Activated naive CD8-positive, alpha-beta T cell treated with anti-CD3 and anti-CD28 coated beads, Interleukin-2, amount 10 ng/mL, durations not matched to agents 7 days and 5 days (primary cell): Measurements from ENCODE around the gene COL2A1. TPM values are rescaled to one million over a fixed set of nuclear protein-coding genes. Genes with fewer than 3 reads are reported as not detected.

ENCODE experiments used
- ATAC-seq: fragments of 150-1000 bp; cut with Tn5 transposase; one replicate; pipeline ENCODE4 v1.10.0; 2021; ENCODE audit warnings: low read depth, moderate library complexity
- POLR2A ChIA-PET: fragments of 350-600 bp; sonication (Branson Sonifier 250); formaldehyde crosslinking; loops from one replicate; lab custom pipeline; 2021; ENCODE audit warnings: antibody characterized with exemption; lab: Charles Lee
- DNase-seq: peaks from one replicate; pipeline ENCODE4 v3.0.0; 2021
- H3K27ac Mint-ChIP-seq: one replicate; pipeline ENCODE4 v1.8.0; 2022; ENCODE audit warnings: mild to moderate bottlenecking, mixed read lengths
- H3K27me3 Mint-ChIP-seq: one replicate; pipeline ENCODE4 v1.8.0; 2022; ENCODE audit warnings: mild to moderate bottlenecking, moderate library complexity, mixed read lengths
- H3K36me3 Mint-ChIP-seq: one replicate; pipeline ENCODE4 v1.8.0; 2021; ENCODE audit warnings: mild to moderate bottlenecking, mixed read lengths
- H3K4me1 Mint-ChIP-seq: one replicate; pipeline ENCODE4 v1.8.0; 2021; ENCODE audit warnings: mixed read lengths
- H3K4me3 Mint-ChIP-seq: one replicate; pipeline ENCODE4 v1.8.0; 2022; ENCODE audit warnings: mild to moderate bottlenecking, moderate library complexity, mixed read lengths
- H3K9me3 Mint-ChIP-seq: one replicate; pipeline ENCODE4 v1.8.0; 2021; ENCODE audit warnings: mixed read lengths
- total RNA-seq, 2 experiments: library from RNA; stranded (reverse); gene quantifications; one replicate each; pipeline ENCODE4 v1.2.3, GENCODE V29; 2021

Gene COL2A1
- total RNA-seq, 2 experiments from 2014 or later: not detected

DNA sequence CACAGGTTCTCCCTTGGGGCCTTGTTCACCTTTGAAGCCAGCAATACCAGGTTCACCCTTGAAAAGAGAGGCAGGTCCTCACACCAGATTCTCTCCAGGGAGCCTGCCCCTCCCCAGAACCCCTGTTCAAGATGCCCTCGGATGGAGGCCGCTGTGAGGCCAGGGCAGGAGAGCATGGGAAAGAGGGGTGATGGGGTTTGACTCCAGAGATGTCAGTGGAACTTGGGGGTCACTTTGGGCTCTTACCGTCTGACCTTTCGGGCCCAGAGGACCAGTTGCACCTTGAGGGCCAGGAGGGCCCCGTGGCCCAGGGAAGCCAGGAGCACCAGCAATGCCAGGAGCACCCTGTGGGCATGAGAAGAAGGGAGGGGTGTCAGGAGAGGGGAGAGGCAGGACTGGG lies 17.4 kb downstream of the COL2A1 start:
- no peak for ATAC-seq

DNA sequence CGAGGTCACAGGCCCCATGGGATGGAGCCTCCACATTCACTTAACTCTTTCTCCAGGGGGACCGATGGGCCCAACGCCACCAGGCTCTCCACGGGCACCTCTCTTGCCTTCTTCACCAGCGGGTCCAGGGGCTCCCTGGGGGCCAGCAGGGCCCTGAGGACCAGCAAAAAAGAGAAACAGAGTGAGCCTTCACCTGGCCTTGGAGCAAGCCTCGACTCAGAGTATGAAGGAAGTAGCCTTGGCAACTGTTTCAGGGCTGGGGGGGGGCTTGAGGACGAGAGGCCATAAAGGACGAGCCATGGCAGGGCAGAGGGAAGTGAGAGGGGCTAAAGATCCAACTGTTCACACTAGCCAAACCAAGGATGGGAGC lies 18.0 kb downstream of the COL2A1 start:
- Mint-ChIP-seq H3K9me3 (no peaks in the 10 kb centered on the region), H3K27me3 (peaks cover 38% of the 10 kb centered on the region), H3K36me3 (no peaks in the 10 kb centered on the region), H3K4me1 (peaks cover 19% of the 10 kb centered on the region), H3K4me3 (no peak overlapping the region), H3K27ac (no peak overlapping the region)
- no peak for DNase-seq
- no peak for ATAC-seq
- POLR2A ChIA-PET: no interaction called here

More for the DNA sequence above, 17.4 kb downstream of the COL2A1 start:
- peak overlapping the region; percentile 47 for H3K27ac Mint-ChIP-seq
- POLR2A ChIA-PET: no interaction called here
- H3K27me3 Mint-ChIP-seq: peaks cover 42% of the 10 kb centered on the region
- H3K4me3 Mint-ChIP-seq: no peak overlapping the region
- H3K4me1 Mint-ChIP-seq: peaks cover 21% of the 10 kb centered on the region
- no peak for DNase-seq
- H3K9me3 Mint-ChIP-seq: no peaks in the 10 kb centered on the region
- no peaks in the 10 kb centered on the region for H3K36me3 Mint-ChIP-seq

DNA sequence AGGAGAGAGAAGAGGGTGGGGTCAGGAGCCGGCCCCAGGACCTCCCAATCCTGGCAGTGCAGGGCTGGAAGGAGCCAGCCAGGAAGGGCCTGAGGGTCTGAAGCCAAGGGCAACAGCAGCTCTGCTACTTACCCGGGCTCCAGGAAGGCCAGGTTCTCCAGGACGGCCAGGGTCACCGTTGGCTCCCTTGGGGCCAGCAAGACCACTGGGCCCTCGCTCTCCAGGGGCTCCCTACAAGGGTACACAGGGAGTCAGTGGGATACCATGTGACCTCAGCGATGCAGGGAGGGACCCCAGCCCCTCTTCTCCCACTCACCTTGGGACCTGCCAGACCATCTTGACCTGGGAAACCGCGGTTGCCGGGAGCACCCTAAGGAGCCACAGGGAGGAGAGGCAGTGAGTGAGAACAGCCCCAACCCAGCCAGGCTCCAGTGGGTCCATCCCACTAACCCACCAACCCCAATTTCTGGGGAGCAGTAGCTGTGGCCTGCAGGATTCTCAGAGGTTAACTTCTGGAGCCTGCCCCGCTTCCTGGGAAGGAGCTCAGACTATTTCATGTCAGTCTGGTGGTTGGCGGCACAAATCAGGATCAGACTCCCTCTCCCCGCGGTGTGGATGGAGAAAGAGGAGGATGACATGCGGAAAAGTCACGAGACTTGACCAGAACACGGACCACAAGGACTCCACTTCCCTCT lies 18.5 kb downstream of the COL2A1 start:
- no peak for ATAC-seq
- Mint-ChIP-seq H3K36me3 (no peaks in the 10 kb centered on the region), H3K27me3 (peaks cover 36% of the 10 kb centered on the region), H3K4me1 (peaks cover 15% of the 10 kb centered on the region), H3K4me3 (no peak overlapping the region), H3K9me3 (no peaks in the 10 kb centered on the region), H3K27ac (no peak overlapping the region)
- POLR2A ChIA-PET: no interaction called here
- DNase-seq: no peak

DNA sequence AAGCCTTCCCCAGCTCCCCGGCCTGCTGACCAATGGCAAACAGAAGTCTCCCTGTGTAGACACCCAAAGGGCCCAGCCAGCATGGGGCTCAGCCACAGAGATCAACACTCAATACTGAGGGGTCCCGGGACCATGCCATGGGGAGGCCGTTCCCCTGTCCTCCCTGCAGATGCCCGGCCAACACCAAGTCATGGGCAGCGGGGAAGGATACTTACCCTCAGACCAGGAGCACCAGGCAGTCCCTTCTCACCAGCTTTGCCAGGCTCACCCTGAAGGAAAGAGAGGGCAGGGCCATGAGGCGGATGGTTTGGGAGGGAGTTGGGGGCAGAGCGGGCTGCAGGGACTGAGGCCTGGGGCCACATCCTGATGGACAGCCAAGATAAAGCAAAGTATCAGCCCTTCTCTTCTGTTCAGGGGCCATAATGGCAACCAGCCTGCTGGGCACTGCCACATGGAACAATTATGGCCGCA lies 19.9 kb downstream of the COL2A1 start:
- Mint-ChIP-seq H3K27ac (no peak overlapping the region), H3K27me3 (peaks cover 38% of the 10 kb centered on the region), H3K4me1 (peaks cover 3% of the 10 kb centered on the region), H3K4me3 (no peak overlapping the region), H3K9me3 (no peaks in the 10 kb centered on the region), H3K36me3 (no peaks in the 10 kb centered on the region)
- no peak for ATAC-seq
- POLR2A ChIA-PET: no interaction called here
- no peak for DNase-seq

DNA sequence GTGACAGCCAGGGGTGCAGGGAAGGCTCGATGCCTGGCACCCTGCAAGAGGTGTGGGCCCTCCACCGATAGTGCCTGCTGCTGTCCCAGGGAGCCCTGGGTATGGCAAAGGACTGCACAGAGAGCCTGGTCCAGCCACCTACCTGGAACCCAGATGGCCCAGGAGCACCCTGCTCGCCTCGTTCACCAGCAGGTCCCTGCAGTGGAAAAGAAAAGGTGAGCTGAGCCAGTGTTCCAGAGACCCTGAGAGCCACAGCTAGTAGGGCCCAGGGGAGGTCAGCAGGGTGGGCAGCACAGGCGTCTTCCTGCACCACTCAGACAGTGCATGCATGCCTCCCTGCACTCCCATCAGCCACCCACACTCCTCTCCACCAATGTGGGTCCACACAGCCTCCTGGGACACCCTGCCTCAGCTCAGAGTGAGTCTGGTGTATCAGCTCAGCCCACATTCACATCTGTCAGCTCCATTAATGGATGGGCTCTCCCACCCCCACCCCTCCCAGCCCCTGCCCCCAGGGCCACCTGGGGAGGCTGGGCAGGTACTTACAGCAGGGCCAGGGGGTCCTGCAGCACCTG lies 20.6 kb downstream of the COL2A1 start:
- ATAC-seq (no peak), DNase-seq (no peak)
- Mint-ChIP-seq H3K36me3 (no peaks in the 10 kb centered on the region), H3K9me3 (no peaks in the 10 kb centered on the region), H3K27ac (no peak overlapping the region), H3K27me3 (peaks cover 38% of the 10 kb centered on the region), H3K4me1 (no peaks in the 10 kb centered on the region), H3K4me3 (no peak overlapping the region)
- POLR2A ChIA-PET: no interaction called here

DNA sequence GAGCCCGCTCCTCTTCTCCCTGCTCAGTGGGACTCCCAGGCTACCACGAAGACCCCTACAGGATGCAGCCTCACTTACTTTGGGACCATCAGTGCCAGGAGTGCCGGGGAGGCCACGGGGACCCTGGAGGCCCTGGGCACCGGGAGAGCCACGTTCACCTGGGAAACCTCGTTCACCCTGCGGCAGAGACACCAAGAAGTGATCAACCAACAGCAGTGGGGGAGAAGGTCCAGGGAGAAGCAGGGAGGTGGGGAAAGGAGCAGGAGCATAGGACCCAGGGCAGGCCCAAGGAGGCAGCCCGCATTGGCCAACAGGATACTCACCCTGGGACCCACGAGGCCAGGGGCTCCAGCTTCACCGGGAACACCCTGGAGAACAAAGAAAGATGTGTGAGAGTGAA lies 21.5 kb downstream of the COL2A1 start:
- DNase-seq (no peak), ATAC-seq (no peak)
- H3K4me3 Mint-ChIP-seq: no peak overlapping the region
- H3K27ac Mint-ChIP-seq: no peak overlapping the region
- H3K9me3 Mint-ChIP-seq: no peaks in the 10 kb centered on the region
- POLR2A ChIA-PET: no interaction called here
- H3K36me3 Mint-ChIP-seq: no peaks in the 10 kb centered on the region
- H3K27me3 Mint-ChIP-seq: peaks cover 29% of the 10 kb centered on the region
- no peaks in the 10 kb centered on the region for H3K4me1 Mint-ChIP-seq

DNA sequence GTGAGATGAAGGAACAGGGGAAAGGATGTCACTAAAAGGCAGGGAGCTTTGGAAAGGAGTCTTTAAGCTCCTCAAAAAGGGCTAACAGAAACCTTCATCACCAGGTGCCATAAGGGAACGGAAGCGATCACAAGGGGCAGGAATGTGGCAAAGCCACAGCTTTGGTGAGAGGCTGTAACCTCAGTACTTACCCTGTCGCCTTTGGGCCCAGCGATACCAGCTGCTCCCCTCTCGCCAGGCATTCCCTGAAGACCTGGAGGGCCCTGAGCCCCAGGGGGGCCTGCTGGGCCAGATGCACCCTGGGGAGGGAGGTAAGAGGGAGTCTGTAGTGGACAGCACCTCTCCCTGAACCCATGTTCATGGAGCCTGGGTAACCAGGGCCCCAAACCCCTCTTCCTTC lies 22.0 kb downstream of the COL2A1 start:
- Mint-ChIP-seq H3K36me3 (no peaks in the 10 kb centered on the region), H3K4me3 (no peak overlapping the region), H3K9me3 (no peaks in the 10 kb centered on the region), H3K27ac (no peak overlapping the region), H3K4me1 (peaks cover 4% of the 10 kb centered on the region), H3K27me3 (peaks cover 25% of the 10 kb centered on the region)
- ATAC-seq (no peak), DNase-seq (no peak)
- POLR2A ChIA-PET: no interaction called here

DNA sequence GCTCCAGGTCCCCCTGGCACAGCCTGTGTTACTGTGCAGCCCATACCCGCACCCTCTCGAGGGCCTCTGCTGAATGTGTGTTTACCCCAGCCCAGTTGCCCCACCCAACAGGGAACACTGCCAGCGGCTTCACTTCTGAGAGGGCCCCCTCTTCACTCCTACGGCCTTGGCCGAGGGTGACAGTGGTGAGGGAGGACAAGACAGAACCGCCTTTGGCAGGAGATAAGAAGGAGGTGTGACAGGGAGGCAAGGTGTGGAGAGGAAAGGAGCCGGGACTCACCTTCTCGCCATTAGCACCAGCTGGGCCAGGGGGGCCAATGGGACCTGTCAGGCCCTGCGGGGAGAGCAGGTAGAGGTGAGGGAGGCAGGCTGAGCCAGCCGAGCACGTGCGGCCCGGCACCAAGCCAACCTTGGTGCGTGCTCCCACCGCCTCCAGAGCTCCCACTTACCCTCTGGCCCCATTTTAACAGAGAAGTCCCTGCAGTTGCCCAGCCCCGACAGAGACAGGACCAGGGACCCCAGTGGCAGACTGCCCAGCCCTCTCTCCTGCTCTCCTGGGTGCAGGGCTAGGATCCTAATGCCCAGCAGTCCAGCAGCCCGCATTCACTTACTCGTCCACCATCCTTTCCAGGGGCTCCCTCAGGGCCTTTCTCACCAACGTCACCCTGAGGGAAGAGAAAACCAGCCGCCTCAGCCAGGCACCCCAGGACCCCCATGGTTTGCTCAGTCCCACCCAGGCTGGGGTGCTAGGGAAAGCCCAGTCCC lies 22.6 kb downstream of the COL2A1 start:
- no peaks in the 10 kb centered on the region for H3K36me3 Mint-ChIP-seq
- ATAC-seq: no peak
- no peaks in the 10 kb centered on the region for H3K9me3 Mint-ChIP-seq
- peaks cover 4% of the 10 kb centered on the region for H3K4me1 Mint-ChIP-seq
- no peak overlapping the region for H3K4me3 Mint-ChIP-seq
- H3K27ac Mint-ChIP-seq: no peak overlapping the region
- H3K27me3 Mint-ChIP-seq: peaks cover 19% of the 10 kb centered on the region
- POLR2A ChIA-PET: no interaction called here
- no peak for DNase-seq

DNA sequence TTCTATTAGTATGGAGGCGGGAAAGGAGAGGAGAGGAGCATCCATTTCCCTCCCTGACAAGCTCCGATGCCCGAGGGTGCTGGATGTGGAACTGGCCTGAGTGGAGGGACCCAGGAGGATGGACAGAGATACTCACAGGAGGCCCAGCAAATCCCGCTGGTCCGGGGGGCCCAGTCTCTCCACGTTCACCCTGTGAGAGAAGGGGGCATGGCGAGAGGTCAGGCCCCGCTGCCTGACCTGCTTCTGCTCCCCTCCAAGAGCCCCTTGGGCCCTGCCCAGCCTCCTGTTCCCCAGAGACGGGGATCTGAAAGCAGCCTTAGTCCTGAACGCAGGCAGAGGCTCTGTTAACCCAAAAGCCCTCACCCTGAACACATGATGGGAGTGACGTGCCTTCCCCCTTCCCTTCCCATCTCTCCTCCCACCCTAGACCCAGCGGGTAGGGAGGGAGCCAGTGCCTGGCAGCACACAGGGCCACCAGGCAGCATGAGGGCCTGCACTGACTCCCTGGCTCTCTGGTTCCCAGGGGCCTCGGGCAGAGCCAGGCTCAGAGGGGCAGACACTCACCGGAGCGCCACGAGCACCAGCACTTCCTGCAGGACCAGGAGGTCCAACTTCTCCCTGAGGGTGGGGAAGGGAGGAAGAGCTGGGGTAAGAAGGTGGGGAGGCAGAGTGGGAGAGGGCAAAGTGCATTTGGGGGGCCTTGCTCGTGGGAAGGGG lies 23.3 kb downstream of the COL2A1 start:
- POLR2A ChIA-PET: interaction anchor here (1.2 kb wide), 1 partner anchor 9 kb away, joined by 3 read pairs; no protein-coding TSS in a partner anchor
- DNase-seq (no peak), ATAC-seq (no peak)
- peaks cover 4% of the 10 kb centered on the region for H3K4me1 Mint-ChIP-seq
- no peak overlapping the region for H3K4me3 Mint-ChIP-seq
- peaks cover 14% of the 10 kb centered on the region for H3K27me3 Mint-ChIP-seq
- H3K36me3 Mint-ChIP-seq: no peaks in the 10 kb centered on the region
- H3K27ac Mint-ChIP-seq: peak overlapping the region; percentile 25
- H3K9me3 Mint-ChIP-seq: no peaks in the 10 kb centered on the region

DNA sequence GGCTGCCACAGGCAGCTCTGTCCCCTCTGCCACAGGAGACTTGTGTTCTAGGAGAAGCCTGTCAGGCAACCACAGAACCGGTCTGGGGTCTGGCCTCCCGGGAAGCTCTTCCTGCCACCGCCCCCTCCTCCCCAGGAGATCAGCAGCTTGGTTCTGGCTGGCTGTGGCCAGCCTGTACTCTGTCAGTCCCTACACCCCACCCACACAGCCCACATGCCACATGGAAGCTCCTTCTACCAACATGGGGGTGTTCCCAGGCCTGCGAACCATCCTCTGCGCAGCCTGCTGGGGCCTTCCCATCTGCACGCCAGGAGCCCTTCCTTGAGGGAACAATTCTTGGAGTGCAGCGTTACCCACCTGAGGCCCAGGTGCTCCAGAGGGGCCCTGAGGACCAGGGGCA lies 24.1 kb downstream of the COL2A1 start:
- DNase-seq: no peak
- POLR2A ChIA-PET: interaction anchor here (1.2 to 1.6 kb wide), 2 partner anchors 9 to 10 kb away, joined by 3 to 5 read pairs; no protein-coding TSS in a partner anchor
- Mint-ChIP-seq H3K36me3 (no peaks in the 10 kb centered on the region), H3K4me3 (no peak overlapping the region), H3K9me3 (no peaks in the 10 kb centered on the region), H3K4me1 (peaks cover 4% of the 10 kb centered on the region), H3K27ac (no peak overlapping the region), H3K27me3 (peaks cover 16% of the 10 kb centered on the region)
- no peak for ATAC-seq

DNA sequence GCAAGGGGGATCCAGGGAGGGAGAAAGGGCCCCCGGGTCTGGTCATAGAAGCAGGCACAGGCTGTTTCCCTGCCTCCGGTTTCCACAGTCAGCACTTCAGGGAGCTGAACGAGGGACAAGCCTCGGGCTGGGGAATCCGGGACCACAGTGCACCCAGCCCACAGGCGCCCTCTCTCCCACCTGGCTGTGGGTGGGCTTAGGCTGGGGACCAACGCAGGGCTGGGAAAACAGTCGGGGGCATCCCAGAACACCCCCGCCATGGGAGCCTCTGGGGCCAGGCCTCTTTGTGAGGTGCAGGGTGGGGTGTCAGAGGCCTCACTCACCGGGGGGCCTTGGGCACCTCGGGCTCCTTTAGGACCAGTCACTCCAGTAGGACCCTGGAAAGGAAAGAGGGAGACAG lies 24.6 kb downstream of the COL2A1 start:
- no peak for ATAC-seq
- Mint-ChIP-seq H3K27ac (no peak overlapping the region), H3K36me3 (no peaks in the 10 kb centered on the region), H3K4me1 (peaks cover 4% of the 10 kb centered on the region), H3K4me3 (no peak overlapping the region), H3K27me3 (peaks cover 16% of the 10 kb centered on the region), H3K9me3 (no peaks in the 10 kb centered on the region)
- POLR2A ChIA-PET: interaction anchor here (1.2 to 1.6 kb wide), 2 partner anchors 8 to 11 kb away, joined by 3 to 5 read pairs; no protein-coding TSS in a partner anchor
- no peak for DNase-seq

DNA sequence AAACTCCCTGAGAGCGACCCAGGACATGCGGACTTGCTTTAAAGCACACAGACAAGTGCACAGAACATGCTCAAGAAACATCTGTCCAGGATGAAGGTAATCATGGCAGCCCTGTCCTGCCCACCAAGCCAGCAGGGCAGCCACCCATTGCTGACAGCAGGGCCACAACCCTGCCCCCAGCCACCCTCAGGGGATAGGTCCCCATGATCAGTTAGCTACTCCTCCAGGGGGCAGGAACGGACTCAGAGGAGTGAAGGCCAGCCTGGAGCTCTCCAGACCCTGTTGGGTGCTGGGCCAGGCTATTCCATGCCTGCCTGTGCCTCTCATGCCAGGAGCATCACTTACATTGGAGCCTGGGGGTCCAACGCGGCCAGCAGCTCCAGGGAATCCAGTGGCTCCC lies 25.1 kb downstream of the COL2A1 start:
- POLR2A ChIA-PET: interaction anchor here (1.6 kb wide), 1 partner anchor 11 kb away, joined by 5 read pairs; no protein-coding TSS in a partner anchor
- Mint-ChIP-seq H3K9me3 (no peaks in the 10 kb centered on the region), H3K4me3 (no peak overlapping the region), H3K36me3 (no peaks in the 10 kb centered on the region), H3K27me3 (peaks cover 12% of the 10 kb centered on the region), H3K4me1 (peaks cover 4% of the 10 kb centered on the region), H3K27ac (no peak overlapping the region)
- DNase-seq (no peak), ATAC-seq (no peak)

DNA sequence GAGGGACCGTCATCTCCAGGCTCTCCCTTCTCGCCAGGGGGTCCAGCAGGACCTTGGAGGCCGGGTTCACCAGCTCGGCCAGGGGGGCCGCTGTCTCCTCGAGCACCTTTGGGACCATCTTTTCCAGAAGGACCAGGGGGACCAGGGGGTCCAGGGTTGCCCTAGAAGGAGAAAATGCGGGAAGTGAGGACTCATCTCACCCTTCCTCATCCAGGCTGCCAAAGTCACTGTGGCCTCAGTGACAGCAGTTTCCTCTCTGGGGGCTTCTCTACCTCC lies 25.7 kb downstream of the COL2A1 start:
- H3K27me3 Mint-ChIP-seq: peaks cover 10% of the 10 kb centered on the region
- no peaks in the 10 kb centered on the region for H3K36me3 Mint-ChIP-seq
- POLR2A ChIA-PET: no interaction called here
- H3K4me1 Mint-ChIP-seq: peaks cover 4% of the 10 kb centered on the region
- H3K27ac Mint-ChIP-seq: no peak overlapping the region
- DNase-seq: no peak
- no peaks in the 10 kb centered on the region for H3K9me3 Mint-ChIP-seq
- no peak for ATAC-seq
- no peak overlapping the region for H3K4me3 Mint-ChIP-seq
